A673 (cell line): ENCODE results near the gene MKS1. TPM values are rescaled to one million over a fixed set of nuclear protein-coding genes. Genes with fewer than 3 reads are reported as not detected.

Experiments used
- BruUV-seq: library from RNA; stranded (reverse); fragments of 400-500 nt; replicated peaks from 2 replicates; lab custom pipeline; 2021; lab: Mats Ljungman, UMichigan
- CTCF ChIA-PET: fragments of 300-600 bp; sonication (Branson Sonifier 250); formaldehyde crosslinking; loops from one replicate; lab custom pipeline; 2022; ENCODE audit warnings: antibody characterized with exemption; lab: Charles Lee
- POLR2A ChIA-PET: fragments of 300-600 bp; sonication (Branson Sonifier 250); formaldehyde crosslinking; loops from one replicate; lab custom pipeline; 2022; ENCODE audit warnings: antibody characterized with exemption; ENCODE audit not compliant: low non-redundant PET; lab: Charles Lee
- DNase-seq: peaks from one replicate; pipeline ENCODE4 v3.0.0-alpha.2; 2015; ENCODE audit warnings: low spot score
- H3K27ac ChIP-seq: fragments of 200-600 bp; sonication (generic); 2 replicates; pipeline ENCODE4 v1.5.1; 2016; ENCODE audit warnings: mixed run types, low read depth, mild to moderate bottlenecking, mixed read lengths, antibody characterized with exemption, low read length; ENCODE audit not compliant: poor library complexity, severe bottlenecking
- H3K27me3 ChIP-seq: fragments of 200-600 bp; sonication (generic); replicated peaks from 2 replicates; pipeline ENCODE4 v1.6.1; 2017; ENCODE audit warnings: mixed run types, low read depth, mild to moderate bottlenecking, mixed read lengths, antibody characterized with exemption, low read length; ENCODE audit not compliant: insufficient read depth, poor library complexity
- H3K36me3 ChIP-seq: fragments of 200-600 bp; sonication (generic); 2 replicates; pipeline ENCODE4 v1.6.1; 2016; ENCODE audit warnings: mixed run types, mild to moderate bottlenecking, mixed read lengths, antibody characterized with exemption, low read length; ENCODE audit not compliant: insufficient read depth, poor library complexity, severe bottlenecking
- H3K4me1 ChIP-seq: fragments of 200-600 bp; sonication (generic); 2 replicates; pipeline ENCODE4 v1.6.1; 2017; ENCODE audit warnings: mixed run types, mild to moderate bottlenecking, mixed read lengths, antibody characterized with exemption, low read length; ENCODE audit not compliant: insufficient read depth, poor library complexity, severe bottlenecking
- H3K4me3 ChIP-seq: fragments of 200-600 bp; sonication (generic); 2 replicates; pipeline ENCODE4 v1.5.1; 2016; ENCODE audit warnings: low read depth, mixed run types, mild to moderate bottlenecking, mixed read lengths, low read length; ENCODE audit not compliant: poor library complexity, severe bottlenecking
- H3K9me3 ChIP-seq: fragments of 200-600 bp; sonication (generic); 2 replicates; pipeline ENCODE4 v1.6.1; 2016; ENCODE audit warnings: mixed run types, low read depth, mild to moderate bottlenecking, mixed read lengths, antibody characterized with exemption, low read length; ENCODE audit not compliant: poor library complexity, severe bottlenecking
- CTCF ChIP-seq: fragments of 300-800, 200-600 bp; sonication (generic); conservative IDR thresholded peaks from 2 replicates; pipeline ENCODE4 v1.5.1; 2017; ENCODE audit warnings: low read depth, mild to moderate bottlenecking, antibody characterized with exemption, low read length, moderate library complexity, mixed read lengths
- EZH2 ChIP-seq: fragments of 200-600 bp; sonication (generic); IDR thresholded peaks from 2 replicates; pipeline ENCODE4 v1.6.1; 2017; ENCODE audit warnings: borderline replicate concordance, low read depth, mild to moderate bottlenecking, mixed read lengths, antibody characterized with exemption, low read length; ENCODE audit not compliant: poor library complexity, severe bottlenecking
- intact Hi-C: fragments of 100-400 bp; cut with micrococcal nuclease; formaldehyde crosslinking; loops from one replicate; pipeline ENCODE4 v1.10.0; 2022; ENCODE audit not compliant: unreplicated experiment
- total RNA-seq: library from RNA; stranded (reverse); gene quantifications from 2 replicates; pipeline ENCODE4 v1.2.3, GENCODE V29; 2021

Gene MKS1
- total RNA-seq, 1 experiment from 2014 or later, result 28.1 TPM

DNA sequence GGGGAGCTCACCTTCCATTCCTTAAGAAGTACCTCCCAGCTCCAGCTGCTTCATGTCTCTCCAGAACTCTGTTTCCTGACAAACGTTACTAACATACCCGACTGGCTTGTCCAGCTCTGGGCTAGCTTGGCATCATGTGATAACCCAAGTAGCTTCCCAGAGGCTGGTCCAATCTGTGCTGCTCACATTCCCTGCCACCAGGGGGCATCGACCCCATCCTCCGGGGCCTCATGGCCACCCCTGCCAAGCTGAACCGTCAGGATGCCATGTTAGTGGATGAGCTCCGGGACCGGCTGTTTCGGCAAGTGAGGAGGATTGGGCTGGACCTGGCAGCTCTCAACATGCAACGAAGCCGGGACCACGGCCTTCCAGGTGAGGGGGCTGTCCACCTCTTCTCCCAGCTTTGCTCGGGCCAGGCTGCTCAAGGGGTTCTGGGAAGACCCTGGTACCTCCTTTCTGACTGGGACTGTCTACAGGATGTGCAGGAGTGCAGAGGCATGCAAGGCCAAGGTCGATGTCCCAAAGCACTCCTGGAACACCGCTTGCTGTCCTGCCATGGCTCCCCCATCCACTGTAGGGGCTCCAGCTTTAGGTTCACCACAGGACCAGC, 18.9 kb downstream of the MKS1 start:
- DNase-seq, result peak; percentile 78
- intact Hi-C loops, result loop anchor here (1.0 kb wide), 1 partner anchor 247 kb away; no protein-coding TSS in a partner anchor
- POLR2A ChIA-PET, result no interaction called here

DNA sequence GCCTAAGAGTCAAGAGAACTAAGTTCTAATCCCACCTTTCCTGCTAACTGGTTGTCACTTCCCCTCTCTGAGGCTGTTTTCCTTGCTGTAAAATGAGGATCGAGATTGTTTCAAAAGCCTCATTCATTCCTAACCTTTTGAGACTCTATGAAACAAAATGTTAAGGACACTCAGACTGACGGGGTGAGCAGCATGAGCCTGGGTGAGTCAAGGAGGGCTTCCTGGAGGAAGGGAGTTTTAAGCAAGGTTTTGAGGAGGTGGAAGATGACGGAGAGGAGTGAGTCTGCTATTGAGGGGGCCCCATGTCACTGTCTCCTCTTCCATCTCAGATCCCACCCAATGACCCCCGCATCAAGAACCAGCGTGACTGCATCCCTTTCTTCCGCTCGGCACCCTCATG, 22.4 kb downstream of the MKS1 start:
- CTCF ChIA-PET, result no interaction called here
- no peaks in the 10 kb centered on the region for H3K36me3 ChIP-seq

More for the DNA sequence above, 18.9 kb downstream of the MKS1 start:
- TF ChIP-seq CTCF, result peak; percentile 78
- no peak for TF ChIP-seq EZH2
- no peaks in the 10 kb centered on the region for H3K9me3 ChIP-seq
- BruUV-seq, result no TSS peak
- peaks cover 10% of the 10 kb centered on the region for H3K27me3 ChIP-seq
- H3K4me3 ChIP-seq, result no peak overlapping the region
- no peaks in the 10 kb centered on the region for H3K4me1 ChIP-seq
- H3K36me3 ChIP-seq, result no peaks in the 10 kb centered on the region
- H3K27ac ChIP-seq, result no peak overlapping the region
- CTCF ChIA-PET, result interaction anchor here (0.6 to 1.2 kb wide), 5 partner anchors 24 to 339 kb away, joined by 3 to 4 read pairs (median 3); partner anchors contain the start of gene RNF43

DNA sequence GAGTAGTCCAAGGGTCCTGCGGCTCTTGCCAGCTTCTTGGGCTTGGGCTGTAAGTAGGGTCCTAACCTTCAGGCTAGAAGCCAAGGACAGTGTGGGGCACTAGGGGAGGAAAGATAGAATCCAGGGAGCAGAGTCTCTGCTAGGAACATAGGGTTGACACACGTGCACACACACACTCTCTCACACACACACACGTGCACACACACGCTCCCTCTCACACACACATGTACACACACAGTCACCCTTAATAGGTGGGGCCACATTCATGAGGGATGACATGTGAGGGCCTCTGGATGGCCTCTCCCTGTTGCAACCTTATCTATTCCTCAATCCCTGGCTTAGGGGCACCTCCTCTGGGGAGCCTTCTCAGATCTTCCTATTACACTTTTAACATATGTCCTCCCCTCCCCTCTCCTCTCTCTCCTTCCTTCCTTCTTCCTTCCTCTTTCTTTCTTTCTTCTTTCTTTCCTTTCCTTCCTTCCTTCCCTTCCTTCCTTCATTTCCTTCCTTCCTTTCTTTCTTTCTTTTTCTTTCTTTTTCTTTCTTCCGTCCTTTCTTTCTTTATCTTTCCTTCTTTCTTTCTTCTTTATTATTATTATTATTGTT, 23.4 kb downstream of the MKS1 start:
- H3K4me1 ChIP-seq, result no peaks in the 10 kb centered on the region
- H3K9me3 ChIP-seq, result no peaks in the 10 kb centered on the region
- H3K27me3 ChIP-seq, result peaks cover 10% of the 10 kb centered on the region
- no peak overlapping the region for H3K4me3 ChIP-seq
- TF ChIP-seq CTCF (no peak), EZH2 (no peak)
- DNase-seq, result no peak
- no TSS peak for BruUV-seq
- H3K36me3 ChIP-seq, result no peaks in the 10 kb centered on the region
- H3K27ac ChIP-seq, result no peak overlapping the region
- CTCF ChIA-PET, result no interaction called here
- intact Hi-C loops, result no loop called here
- POLR2A ChIA-PET, result no interaction called here

More for the DNA sequence above, 22.4 kb downstream of the MKS1 start:
- H3K9me3 ChIP-seq, result no peaks in the 10 kb centered on the region
- POLR2A ChIA-PET, result no interaction called here
- no peak for DNase-seq
- H3K27ac ChIP-seq, result no peak overlapping the region
- H3K4me1 ChIP-seq, result no peaks in the 10 kb centered on the region
- H3K4me3 ChIP-seq, result no peak overlapping the region
- intact Hi-C loops, result no loop called here
- peaks cover 10% of the 10 kb centered on the region for H3K27me3 ChIP-seq
- no TSS peak for BruUV-seq
- no peak for TF ChIP-seq CTCF
- TF ChIP-seq EZH2, result no peak
